ENCODE data around the gene TTK.

- TF ChIP-seq CTCF (IDR thresholded peaks at IDR 0.05) (no peak), POLR2A (IDR thresholded peaks at IDR 0.05) (no peak)
Measured at GRCh38 chr6:80006541-80006940, 2.1 kb downstream of the TTK start.
